KMS-11 (cell line): ENCODE measurements around the gene LINGO3.
"Not testable (repeated sequence)": the region's sequence is repeated elsewhere in the genome, so short reads cannot be mapped to it uniquely, and the experiment has no call there.

Source experiments
- H2AFZ ChIP-seq: fragments of 200-600 bp; sonication (generic); 2 replicates; pipeline ENCODE4 v1.6.1; 2016; ENCODE audit warnings: antibody characterized with exemption, mixed run types, low read depth
- H3K27ac ChIP-seq: fragments of 200-600 bp; sonication (generic); 2 replicates; pipeline ENCODE4 v1.6.1; 2016; ENCODE audit warnings: mild to moderate bottlenecking, mixed run types
- H3K27me3 ChIP-seq: fragments of 200-600 bp; sonication (generic); 2 replicates; pipeline ENCODE4 v1.6.1; 2017; ENCODE audit warnings: mild to moderate bottlenecking, low read depth, mixed run types, moderate library complexity; ENCODE audit not compliant: insufficient read depth
- H3K36me3 ChIP-seq: fragments of 200-600 bp; sonication (generic); 2 replicates; pipeline ENCODE4 v1.6.1; 2017; ENCODE audit warnings: mild to moderate bottlenecking, mixed run types; ENCODE audit not compliant: insufficient read depth
- H3K4me1 ChIP-seq: fragments of 200-600 bp; sonication (generic); 2 replicates; pipeline ENCODE4 v1.6.1; 2016; ENCODE audit warnings: mild to moderate bottlenecking, low read depth, mixed run types; ENCODE audit not compliant: poor library complexity, severe bottlenecking
- H3K4me2 ChIP-seq: fragments of 200-600 bp; sonication (generic); 2 replicates; pipeline ENCODE4 v1.7.0; 2016; ENCODE audit warnings: mild to moderate bottlenecking, mixed run types
- H3K4me3 ChIP-seq: fragments of 200-600 bp; sonication (generic); IDR thresholded peaks from 2 replicates; pipeline ENCODE4 v1.6.1; 2017; ENCODE audit warnings: low read depth, low read length, mixed read lengths; ENCODE audit not compliant: insufficient read depth
- H3K79me2 ChIP-seq: fragments of 200-600 bp; sonication (generic); 2 replicates; pipeline ENCODE4 v1.6.1; 2016; ENCODE audit warnings: low read depth, mixed run types; ENCODE audit not compliant: insufficient read depth
- H3K9ac ChIP-seq: fragments of 200-600 bp; sonication (generic); 2 replicates; pipeline ENCODE4 v1.6.1; 2016; ENCODE audit warnings: mild to moderate bottlenecking, mixed run types
- H4K20me1 ChIP-seq: fragments of 200-600 bp; sonication (generic); 2 replicates; pipeline ENCODE4 v1.6.1; 2016; ENCODE audit warnings: mild to moderate bottlenecking, mixed run types; ENCODE audit not compliant: insufficient read depth
- CTCF ChIP-seq: fragments of 200-600 bp; sonication (generic); conservative IDR thresholded peaks from 2 replicates; pipeline ENCODE4 v1.6.1; 2017; ENCODE audit warnings: low read depth, mild to moderate bottlenecking, antibody characterized with exemption, low read length, moderate library complexity, mixed read lengths

LINGO3 gene

DNA sequence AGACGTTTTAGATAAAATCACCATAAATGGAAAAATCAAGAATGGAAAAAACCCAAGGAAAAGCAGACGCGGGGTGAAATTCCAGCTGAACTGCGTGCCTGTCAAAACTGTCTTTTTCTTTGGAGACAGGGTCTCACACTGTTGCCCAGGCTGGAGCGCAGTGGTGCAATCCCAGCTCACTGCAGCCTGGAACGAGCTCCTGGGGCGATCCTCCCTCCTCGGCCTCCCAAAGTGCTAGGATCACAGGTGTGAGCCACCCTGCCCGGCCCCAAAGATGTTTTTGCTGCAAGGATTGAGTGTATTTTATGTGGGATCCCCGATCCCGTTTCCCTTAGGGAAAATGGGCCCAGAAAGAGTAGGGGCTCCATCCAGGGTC is 25.1 kb downstream of the LINGO3 start:
- no peak overlapping the region for H3K9ac ChIP-seq
- no peak overlapping the region for H3K4me3 ChIP-seq
- no peak overlapping the region for H3K4me2 ChIP-seq

DNA sequence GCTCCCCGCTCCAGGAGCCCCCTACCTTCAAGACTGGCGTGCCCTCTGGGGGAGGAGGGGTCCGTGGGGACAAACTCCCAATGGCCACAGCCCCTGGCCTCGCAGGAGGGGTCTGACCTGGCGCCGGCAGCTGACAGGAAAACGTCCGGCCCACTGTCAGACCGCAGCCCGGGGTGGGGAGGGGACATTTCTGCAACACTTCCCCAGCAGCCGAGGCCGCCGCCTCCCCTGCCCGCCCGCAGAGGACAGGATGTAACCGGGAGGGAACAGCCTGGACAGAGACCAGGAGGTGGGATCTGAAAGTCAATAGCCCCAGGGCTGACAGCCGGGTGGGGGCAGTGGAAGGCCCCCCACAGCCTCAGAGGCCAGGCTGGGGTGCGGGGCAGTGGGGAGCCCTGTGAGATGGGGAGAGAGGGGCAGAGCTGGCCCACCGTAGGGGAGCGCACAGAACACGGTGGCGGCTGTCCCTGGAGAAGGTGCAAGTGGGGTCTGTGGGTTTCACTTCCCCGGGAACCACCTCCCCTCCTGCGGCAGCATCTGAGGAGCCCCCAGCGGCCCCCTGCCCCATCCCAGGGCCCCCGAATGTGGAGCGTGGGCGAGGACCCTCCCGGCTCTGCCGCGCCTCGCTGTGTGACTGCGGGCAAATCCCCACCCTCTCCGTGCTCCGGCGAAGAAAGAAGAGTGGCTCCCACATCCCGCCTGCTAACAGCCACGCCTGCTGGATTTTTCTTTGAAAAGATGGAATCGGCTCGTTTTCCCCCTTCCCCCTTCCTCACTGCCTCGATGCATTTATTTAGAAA is 25.7 kb downstream of the LINGO3 start, which contains the start of gene PEAK3:
TSS of gene PEAK3 (minus strand) at position 114 of the 800 bp plus-strand sequence. CDS start 1,244 bp downstream, outside the sequence.
- no peak for TF ChIP-seq CTCF
- H3K4me3 ChIP-seq = no peak within 1 kb of the TSS
- no peaks in the 10 kb centered on the region for H3K27me3 ChIP-seq
- H3K79me2 ChIP-seq = no peaks in the 10 kb centered on the region
- H4K20me1 ChIP-seq = no peaks in the 10 kb centered on the region
- no peaks in the 10 kb centered on the region for H3K4me1 ChIP-seq
- no peak within 1 kb of the TSS for H3K9ac ChIP-seq
- no peak within 1 kb of the TSS for H2AFZ ChIP-seq
- no peak within 1 kb of the TSS for H3K27ac ChIP-seq
- H3K4me2 ChIP-seq = no peak within 1 kb of the TSS
- no peaks in the 10 kb centered on the region for H3K36me3 ChIP-seq

More for the DNA sequence above, 25.1 kb downstream of the LINGO3 start:
- no peak overlapping the region for H2AFZ ChIP-seq
- no peak overlapping the region for H3K27ac ChIP-seq
- H3K4me1 ChIP-seq = no peaks in the 10 kb centered on the region
- no peaks in the 10 kb centered on the region for H3K36me3 ChIP-seq
- H3K79me2 ChIP-seq = no peaks in the 10 kb centered on the region
- no peak for TF ChIP-seq CTCF
- no peaks in the 10 kb centered on the region for H4K20me1 ChIP-seq
- H3K27me3 ChIP-seq = no peaks in the 10 kb centered on the region

DNA sequence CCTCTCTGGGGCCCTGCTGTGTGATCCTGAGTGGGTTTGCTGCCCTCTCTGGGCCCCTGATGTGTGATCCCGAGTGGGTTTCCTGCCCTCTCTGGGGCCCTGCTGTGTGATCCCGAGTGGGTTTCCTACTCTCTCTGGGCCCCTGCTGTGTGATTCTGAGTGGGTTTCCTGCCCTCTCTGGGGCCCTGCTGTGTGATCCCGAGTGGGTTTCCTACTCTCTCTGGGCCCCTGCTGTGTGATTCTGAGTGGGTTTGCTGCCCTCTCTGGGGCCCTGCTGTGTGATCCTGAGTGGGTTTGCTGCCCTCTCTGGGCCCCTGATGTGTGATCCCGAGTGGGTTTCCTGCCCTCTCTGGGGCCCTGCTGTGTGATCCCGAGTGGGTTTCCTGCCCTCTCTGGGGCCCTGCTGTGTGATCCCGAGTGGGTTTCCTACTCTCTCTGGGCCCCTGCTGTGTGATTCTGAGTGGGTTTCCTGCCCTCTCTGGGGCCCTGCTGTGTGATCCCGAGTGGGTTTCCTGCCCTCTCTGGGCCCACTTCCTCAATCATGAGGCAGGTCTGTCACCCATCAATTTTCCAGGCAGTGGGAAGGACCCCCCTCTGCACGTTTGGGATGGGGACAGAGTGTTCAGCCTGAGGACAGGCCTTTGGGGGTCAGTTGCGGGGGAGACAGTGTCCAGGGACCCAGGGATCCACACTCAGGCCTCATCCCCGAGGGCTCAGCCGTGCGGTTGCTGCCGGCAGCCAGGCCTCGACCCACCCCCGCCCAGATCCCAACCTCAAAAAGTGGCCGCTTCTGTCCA is 26.5 kb downstream of the LINGO3 start:
- not testable (repeated sequence) for H3K9ac ChIP-seq, H3K4me2 ChIP-seq, H3K27ac ChIP-seq, H3K4me3 ChIP-seq, H4K20me1 ChIP-seq, H2AFZ ChIP-seq, H3K79me2 ChIP-seq, H3K36me3 ChIP-seq, H3K27me3 ChIP-seq, H3K4me1 ChIP-seq

GRCh38 chr19:2280633-2281264 is 27.2 kb downstream of the LINGO3 start:
- Histone ChIP-seq H3K9ac (no peak overlapping the region), H3K4me2 (no peak overlapping the region), H2AFZ (no peak overlapping the region), H3K4me1 (no peaks in the 10 kb centered on the region), H3K36me3 (no peaks in the 10 kb centered on the region), H3K4me3 (no peak overlapping the region), H4K20me1 (no peaks in the 10 kb centered on the region), H3K79me2 (no peaks in the 10 kb centered on the region), H3K27ac (no peak overlapping the region), H3K27me3 (no peaks in the 10 kb centered on the region)
- TF ChIP-seq CTCF = no peak
